Measurements from ENCODE around the gene WFDC11.
"Not testable (repeated sequence)": the region's sequence is repeated elsewhere in the genome, so short reads cannot be mapped to it uniquely, and the experiment has no call there.

Gene WFDC11

DNA sequence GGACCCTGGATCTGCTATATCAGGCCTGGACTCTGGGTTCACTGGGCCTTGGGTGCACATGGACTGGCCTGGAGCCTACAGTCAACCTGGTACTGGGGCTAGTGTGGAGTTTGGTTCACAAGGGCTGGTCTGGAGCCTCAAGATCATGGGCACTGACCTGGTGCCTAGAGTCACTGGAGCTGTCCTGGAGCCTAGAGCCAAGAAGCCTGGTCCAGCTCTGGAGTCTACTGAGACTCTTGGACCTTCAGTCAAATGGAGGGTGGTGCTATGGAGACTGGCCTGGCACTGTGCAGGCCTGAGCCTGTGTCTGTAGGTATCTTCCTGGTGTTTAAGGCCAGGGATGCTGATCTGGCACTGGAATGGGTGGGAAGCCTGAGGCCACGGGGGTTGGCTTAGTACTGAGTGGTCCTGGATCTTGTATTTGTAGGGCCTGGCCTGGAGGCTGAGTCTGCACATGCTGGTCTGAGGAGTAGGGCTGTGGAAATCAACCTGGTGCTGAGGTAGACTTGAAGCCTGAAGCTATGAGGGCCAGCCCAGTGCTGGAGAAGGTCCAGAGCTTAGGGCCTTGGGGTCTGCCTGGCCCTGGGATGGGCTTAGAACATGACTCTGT is 22.5 kb downstream of the WFDC11 start:
- TF ChIP-seq, protein P1, sequence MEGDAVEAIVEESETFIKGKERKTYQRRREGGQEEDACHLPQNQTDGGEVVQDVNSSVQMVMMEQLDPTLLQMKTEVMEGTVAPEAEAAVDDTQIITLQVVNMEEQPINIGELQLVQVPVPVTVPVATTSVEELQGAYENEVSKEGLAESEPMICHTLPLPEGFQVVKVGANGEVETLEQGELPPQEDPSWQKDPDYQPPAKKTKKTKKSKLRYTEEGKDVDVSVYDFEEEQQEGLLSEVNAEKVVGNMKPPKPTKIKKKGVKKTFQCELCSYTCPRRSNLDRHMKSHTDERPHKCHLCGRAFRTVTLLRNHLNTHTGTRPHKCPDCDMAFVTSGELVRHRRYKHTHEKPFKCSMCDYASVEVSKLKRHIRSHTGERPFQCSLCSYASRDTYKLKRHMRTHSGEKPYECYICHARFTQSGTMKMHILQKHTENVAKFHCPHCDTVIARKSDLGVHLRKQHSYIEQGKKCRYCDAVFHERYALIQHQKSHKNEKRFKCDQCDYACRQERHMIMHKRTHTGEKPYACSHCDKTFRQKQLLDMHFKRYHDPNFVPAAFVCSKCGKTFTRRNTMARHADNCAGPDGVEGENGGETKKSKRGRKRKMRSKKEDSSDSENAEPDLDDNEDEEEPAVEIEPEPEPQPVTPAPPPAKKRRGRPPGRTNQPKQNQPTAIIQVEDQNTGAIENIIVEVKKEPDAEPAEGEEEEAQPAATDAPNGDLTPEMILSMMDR (IDR thresholded peaks at IDR 0.05): no peak
- no peaks in the 10 kb centered on the region for H3K9me3 ChIP-seq

DNA sequence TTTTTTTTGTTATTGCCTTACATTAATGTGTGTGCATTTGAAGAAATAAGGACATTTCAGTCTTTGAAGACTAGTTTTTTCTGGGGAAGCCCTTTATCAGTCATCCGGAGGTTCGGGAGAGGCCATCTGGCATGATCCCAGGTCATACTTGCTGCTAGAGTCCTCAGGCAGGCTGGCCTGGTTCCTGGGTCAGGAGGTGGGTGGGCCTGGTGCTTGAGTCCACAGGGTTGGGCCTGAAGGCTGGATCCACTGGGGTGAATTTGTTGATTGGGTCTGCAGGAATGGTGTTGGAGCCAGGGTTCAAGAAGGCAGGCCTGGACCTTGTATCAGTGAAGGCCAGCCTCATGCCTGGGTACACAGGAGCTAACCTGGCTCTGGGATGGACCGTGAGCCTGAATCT is 23.2 kb downstream of the WFDC11 start:
- Histone ChIP-seq H3K27me3 (no peaks in the 10 kb centered on the region), H3K27ac (no peak overlapping the region), H3K36me3 (no peaks in the 10 kb centered on the region), H3K4me1 (ENCODE audit: control insufficient read depth in 1 of 2, insufficient read depth in 1 of 2, low read depth in 1 of 2, low read length in 1 of 2) (no peaks in the 10 kb centered on the region), H3K9me3 (no peaks in the 10 kb centered on the region), H3K4me3 (ENCODE audit: low read depth in 1 of 2, low read length in 1 of 2) (no peak overlapping the region)
- TF ChIP-seq, protein P1 (IDR thresholded peaks at IDR 0.05): no peak

More for the DNA sequence above, 22.5 kb downstream of the WFDC11 start:
- H3K4me3 ChIP-seq (ENCODE audit: low read depth in 1 of 2, low read length in 1 of 2): no peak overlapping the region
- H3K4me1 ChIP-seq (ENCODE audit: control insufficient read depth in 1 of 2, insufficient read depth in 1 of 2, low read depth in 1 of 2, low read length in 1 of 2): no peaks in the 10 kb centered on the region
- no peaks in the 10 kb centered on the region for H3K27me3 ChIP-seq
- H3K27ac ChIP-seq: no peak overlapping the region
- H3K36me3 ChIP-seq: no peaks in the 10 kb centered on the region

DNA sequence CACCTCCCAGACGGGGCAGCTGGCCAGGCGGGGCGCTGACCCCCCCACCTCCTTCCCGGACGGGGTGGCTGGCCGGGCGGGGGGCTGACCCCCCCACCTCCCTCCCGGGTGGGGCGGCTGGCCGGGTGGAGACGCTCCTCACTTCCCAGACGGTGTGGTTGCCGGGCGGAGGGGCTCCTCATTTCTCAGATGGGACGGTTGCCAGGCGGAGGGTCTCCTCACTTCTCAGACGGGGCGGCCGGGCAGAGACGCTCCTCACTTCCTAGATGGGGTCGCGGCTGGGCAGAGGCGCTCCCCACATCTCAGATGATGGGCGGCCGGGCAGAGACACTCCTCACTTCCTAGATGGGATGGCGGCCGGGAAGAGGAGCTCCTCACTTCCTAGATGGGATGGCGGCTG is 24.2 kb downstream of the WFDC11 start:
- H3K4me1 ChIP-seq (ENCODE audit: control insufficient read depth in 1 of 2, insufficient read depth in 1 of 2, low read depth in 1 of 2, low read length in 1 of 2); H3K9me3 ChIP-seq; H3K4me3 ChIP-seq (ENCODE audit: low read depth in 1 of 2, low read length in 1 of 2); H3K27me3 ChIP-seq; H3K27ac ChIP-seq; H3K36me3 ChIP-seq: not testable (repeated sequence)

DNA sequence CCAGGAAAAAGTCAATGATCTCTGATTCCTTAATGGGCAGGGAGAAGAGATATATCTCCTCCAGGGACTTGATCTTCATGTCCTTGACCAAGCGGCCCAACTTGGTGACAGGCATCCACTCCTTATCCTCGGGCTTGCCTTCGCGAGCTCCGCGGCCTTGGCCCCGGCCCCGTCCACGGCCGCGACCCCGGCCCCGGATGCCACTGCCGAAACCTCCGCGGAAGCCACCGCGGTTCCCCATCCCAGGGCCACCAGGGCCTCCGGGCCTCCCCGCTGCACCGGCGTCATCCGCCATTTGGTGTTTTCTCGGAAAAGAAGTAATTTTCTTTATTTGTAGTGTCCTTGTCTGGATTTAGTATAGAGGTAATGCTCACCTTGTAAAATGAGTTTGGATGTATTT is 29.0 kb downstream of the WFDC11 start:
- not testable (repeated sequence) for H3K9me3 ChIP-seq; H3K27ac ChIP-seq; H3K36me3 ChIP-seq; H3K4me3 ChIP-seq (ENCODE audit: low read depth in 1 of 2, low read length in 1 of 2); H3K27me3 ChIP-seq; H3K4me1 ChIP-seq (ENCODE audit: control insufficient read depth in 1 of 2, insufficient read depth in 1 of 2, low read depth in 1 of 2, low read length in 1 of 2)

DNA sequence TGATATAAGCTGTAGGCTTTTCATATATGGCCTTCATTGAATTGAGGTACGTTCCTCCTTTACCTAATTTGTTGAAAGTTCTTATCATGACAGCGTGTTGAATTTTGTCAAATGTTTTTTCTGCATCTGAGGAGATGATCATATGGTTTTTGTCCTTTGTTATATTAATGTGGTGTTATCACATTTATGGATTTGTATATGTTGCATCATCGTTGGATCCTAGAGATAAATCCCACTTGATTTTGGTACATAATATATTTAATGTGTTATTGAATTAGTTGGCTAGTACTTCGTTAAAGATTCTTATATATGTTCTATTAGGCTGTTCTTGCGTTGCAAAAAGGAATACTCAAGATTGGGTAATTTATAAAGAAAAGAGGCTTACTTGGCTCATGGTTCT is 30.4 kb downstream of the WFDC11 start:
- no peaks in the 10 kb centered on the region for H3K9me3 ChIP-seq
- peaks cover 13% of the 10 kb centered on the region for H3K27me3 ChIP-seq
- no peaks in the 10 kb centered on the region for H3K4me1 ChIP-seq (ENCODE audit: control insufficient read depth in 1 of 2, insufficient read depth in 1 of 2, low read depth in 1 of 2, low read length in 1 of 2)
- H3K4me3 ChIP-seq (ENCODE audit: low read depth in 1 of 2, low read length in 1 of 2): no peak overlapping the region
- TF ChIP-seq, protein P1 (IDR thresholded peaks at IDR 0.05): no peak
- no peak overlapping the region for H3K27ac ChIP-seq
- no peaks in the 10 kb centered on the region for H3K36me3 ChIP-seq

DNA sequence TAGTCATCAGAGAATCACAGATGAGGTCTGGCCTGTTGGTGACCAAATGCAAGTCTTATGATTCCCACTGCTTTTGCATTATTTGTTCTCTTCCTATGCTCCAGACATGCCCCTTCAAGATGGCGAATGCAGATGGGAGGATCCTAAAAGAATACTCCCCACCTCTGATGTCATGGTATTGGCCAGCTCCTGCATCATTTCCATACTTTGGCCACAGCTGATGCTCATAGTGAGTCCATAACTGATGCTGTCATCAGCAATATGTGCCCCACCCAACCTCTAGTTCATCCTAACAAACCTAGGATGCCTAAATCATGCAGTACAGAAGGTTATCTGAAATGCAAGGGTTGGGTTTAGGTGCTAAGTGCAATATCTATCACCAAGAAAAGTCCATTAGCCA is 33.5 kb downstream of the WFDC11 start:
- Histone ChIP-seq H3K4me1 (ENCODE audit: control insufficient read depth in 1 of 2, insufficient read depth in 1 of 2, low read depth in 1 of 2, low read length in 1 of 2) (no peaks in the 10 kb centered on the region), H3K4me3 (ENCODE audit: low read depth in 1 of 2, low read length in 1 of 2) (no peak overlapping the region), H3K9me3 (no peaks in the 10 kb centered on the region), H3K27me3 (peaks cover 13% of the 10 kb centered on the region), H3K27ac (no peak overlapping the region), H3K36me3 (no peaks in the 10 kb centered on the region)
- TF ChIP-seq, protein P1 (IDR thresholded peaks at IDR 0.05): no peak

DNA sequence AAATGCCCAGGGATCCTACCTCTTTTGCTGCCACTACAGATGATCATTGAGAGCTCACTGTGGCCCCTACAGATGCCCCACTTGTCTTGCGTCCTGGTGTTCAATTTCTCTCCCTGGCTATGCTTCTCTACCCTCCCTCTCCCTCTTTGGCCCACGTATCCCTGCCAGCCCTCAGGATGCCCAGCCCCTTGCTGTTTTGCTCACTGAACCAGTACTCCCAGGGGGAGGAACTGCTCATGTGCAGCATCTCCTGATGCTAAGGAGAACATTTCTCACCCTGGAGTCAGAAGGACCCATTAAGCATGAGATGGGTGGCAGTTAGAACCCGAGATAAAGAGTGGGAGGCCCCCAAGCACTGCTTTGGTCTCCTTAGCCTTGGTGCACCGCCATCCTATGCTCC is 38.9 kb downstream of the WFDC11 start, which contains the start of gene WFDC9:
Gene WFDC9 (minus strand): TSS at position 101 of the 400 bp plus-strand sequence. CDS start 21,103 bp downstream, outside the sequence.
- TF ChIP-seq, protein P1 (IDR thresholded peaks at IDR 0.05): no peak
- Histone ChIP-seq H3K4me3 (ENCODE audit: low read depth in 1 of 2, low read length in 1 of 2) (no peak within 1 kb of the TSS), H3K27me3 (peaks cover 5% of the 10 kb centered on the region), H3K27ac (no peak within 1 kb of the TSS), H3K9me3 (no peaks in the 10 kb centered on the region), H3K4me1 (ENCODE audit: control insufficient read depth in 1 of 2, insufficient read depth in 1 of 2, low read depth in 1 of 2, low read length in 1 of 2) (no peaks in the 10 kb centered on the region), H3K36me3 (no peaks in the 10 kb centered on the region)

All from neutrophil (primary cell).